ENCODE data around the gene EIF3K.

The EIF3K gene

DNA sequence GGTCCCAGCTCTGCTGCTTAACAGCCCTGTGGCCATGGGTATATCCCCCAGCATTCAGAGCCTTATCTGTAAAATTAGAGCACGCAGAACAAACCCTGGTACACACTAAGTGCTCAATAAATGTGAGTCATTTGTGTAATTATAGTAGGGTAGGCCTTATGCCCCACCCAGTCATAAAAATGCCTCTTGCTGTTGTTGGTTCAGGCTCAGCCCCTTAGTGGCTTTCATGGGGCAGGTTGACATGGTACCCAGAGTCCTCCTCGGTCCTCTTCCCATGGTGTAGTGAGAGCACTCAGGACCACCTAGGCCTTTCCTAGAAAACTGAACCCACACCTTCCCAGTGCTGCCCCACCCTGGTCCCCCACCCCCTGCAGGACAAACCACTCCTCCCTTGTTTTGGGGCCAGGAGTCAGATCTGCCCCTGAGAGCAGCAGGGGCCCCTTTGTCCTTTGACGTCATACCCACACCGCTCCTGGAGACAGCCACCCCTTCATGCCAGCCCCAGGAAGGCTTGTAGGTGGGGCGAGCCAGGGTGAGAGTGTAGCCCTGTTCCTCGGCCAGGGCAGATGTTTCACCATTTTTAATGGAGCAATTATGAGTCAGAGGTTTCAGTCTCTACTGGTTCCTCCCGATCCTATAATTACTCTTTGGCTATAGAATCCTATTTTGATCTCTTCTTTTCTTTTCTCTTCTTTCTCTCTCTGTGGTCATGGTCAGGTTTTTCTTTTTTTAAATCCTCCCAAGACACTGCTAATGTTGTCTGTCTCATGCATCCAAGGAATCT lies 65.3 kb downstream of the EIF3K start:
- no peak for DNase-seq (ENCODE audit: low read depth in 2 of 2, low spot score in 1 of 2)

DNA sequence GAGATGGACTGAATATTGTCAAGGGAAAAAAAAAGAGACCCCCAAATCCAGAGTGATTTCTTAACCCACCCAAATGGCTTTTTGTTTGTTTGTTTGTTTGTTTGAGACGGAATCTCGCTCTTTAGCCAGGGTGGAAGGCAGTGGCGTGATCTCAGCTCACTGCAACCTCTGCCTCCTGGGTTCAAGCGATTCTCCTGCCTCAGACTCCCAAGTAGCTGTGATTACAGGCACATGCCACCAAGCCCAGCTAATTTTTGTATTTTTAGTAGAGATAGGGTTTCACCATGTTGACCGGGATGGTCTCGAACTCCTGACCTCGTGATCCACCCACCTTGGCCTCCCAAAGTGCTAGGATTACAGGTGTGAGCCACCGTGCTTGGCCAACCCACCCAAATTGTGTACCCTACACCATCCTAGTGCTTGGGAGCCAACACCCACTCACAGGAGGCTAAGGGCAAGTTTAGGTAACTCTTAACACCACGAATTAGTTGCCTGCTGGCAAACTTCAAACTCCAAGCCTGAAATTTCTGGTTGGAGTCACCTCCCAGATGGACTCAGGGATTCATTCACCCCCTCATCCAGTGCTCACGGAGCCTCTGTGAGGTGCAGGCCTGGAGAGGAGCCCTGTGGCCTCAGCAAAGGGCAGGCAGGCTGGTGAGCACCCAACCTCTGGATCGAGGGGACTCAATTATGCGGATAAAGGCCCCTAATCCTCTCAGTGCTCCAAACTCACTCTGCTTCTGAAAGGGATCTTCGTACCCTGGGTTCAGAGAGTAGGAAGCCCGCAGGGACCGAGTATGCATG lies 66.1 kb downstream of the EIF3K start:
- DNase-seq (ENCODE audit: low read depth in 2 of 2, low spot score in 1 of 2), result no peak

DNA sequence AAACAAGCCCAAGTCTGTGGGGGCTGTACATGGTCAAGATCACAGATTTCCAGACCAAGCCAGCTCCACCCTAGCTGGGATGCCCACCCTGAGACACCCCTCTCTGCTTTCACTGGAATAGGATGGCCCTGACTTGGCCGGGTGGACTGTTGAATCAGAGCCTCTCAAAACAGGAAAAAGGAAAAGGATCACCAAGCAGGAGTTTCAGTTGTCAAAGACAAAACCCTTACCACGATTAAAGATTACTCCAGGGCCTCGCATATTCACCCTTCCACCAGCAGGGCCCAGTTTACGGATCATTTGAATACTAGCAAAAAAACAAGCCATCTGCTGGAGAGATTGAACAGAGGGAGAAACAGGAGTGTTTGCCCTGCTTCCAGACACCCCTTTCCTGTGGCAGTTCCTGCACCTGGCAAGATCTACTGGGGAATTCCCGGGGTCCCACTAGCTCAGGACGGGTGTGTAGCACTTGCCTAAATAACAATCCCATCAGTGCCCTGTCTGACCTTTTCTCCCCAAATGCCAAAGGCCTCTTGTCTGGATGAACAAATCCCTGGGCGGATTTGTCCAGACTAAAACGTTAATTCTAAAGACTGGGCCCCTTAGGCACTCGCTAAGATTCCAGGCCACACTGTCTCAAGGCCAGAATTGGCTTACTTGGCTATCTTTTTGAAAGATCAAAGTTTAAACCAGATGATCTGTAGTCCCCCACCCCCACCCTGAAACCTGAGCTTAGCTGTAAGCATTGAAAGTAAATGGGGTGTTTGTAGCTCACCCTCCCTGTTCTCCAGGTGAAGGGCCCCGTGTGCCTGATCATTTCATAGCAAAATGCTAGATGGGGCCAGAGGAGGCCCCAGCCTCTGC lies 66.9 kb downstream of the EIF3K start:
- no peak for DNase-seq (ENCODE audit: low read depth in 2 of 2, low spot score in 1 of 2)

DNA sequence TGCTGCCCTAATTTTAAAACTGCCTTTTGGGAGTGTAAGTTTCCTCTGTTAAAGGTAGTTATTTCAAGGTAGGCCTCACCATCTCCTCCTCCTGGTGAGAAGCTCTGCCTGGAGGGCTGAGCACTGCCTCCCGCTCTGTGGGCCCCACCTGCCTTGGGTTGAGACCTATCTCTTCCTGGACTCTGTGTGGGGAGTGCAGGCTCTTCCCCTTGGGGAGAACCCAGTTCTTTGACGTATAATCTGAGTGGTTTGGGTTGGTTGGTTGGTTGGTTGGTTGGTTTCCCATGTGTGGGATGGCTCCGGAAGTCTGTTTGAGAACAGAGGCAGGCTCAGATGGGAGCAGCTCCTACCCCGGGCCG lies 67.5 kb downstream of the EIF3K start:
- DNase-seq (ENCODE audit: low read depth in 2 of 2, low spot score in 1 of 2), result peak in 1 of 2 donors; percentile 11

All from stimulated activated CD8-positive, alpha-beta memory T cell treated with anti-CD3 and anti-CD28 coated beads, Interleukin-4, amount 100 ng/mL, for 1 hour (primary cell).